ENCODE results near the gene NAT9. TPM values are rescaled to one million over a fixed set of nuclear protein-coding genes. Genes with fewer than 3 reads are reported as not detected.

The NAT9 gene
- polyA plus RNA-seq, 4 donors, result 40.1 to 57.4 (median 44.6) TPM

GRCh38 chr17:74764751-74765286 lies 11.3 kb downstream of the NAT9 start:
- DNase-seq (ENCODE audit: low read depth in 4 of 4, low spot score in 3 of 4), result no peak

DNA sequence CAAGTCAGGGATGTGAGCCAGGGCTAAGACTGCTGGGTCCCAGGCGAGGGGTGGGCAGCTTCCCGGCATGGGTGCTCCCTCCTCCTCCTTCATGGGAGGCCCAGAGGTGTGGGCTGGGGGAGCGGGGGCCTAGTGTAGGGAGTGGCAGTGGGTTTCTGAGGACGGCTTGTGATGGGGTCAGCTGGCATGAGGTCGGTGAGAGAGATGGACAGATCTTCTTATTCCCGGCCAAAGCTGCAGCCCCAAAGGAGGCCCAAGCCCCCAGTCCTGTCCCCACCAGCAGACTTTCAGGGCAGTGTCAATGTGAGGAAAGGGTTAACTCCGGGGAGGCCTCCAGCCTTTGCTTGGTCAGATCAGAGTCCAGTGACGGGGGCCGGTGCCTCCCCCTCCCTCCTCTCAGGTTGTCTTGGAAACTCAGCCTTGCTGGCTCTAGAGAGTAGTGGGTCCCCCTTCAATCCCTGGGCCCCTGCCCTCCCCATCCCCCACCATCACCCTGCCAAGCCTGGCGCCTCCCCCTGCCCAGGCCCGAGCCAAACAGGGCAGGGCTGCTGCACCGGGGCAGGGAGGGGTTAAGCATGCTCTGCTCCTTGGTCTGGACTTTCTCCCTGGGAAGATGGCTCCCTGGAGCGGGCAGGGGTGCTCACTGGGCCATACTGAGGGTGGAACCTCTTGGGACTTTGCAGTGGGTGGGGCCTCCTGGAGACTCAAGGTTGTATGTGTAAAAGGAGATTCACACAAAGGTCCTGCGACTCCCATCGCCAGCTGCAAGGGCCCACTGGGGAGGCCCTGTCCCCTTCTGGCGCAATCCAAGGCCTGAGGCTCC lies 12.4 kb downstream of the NAT9 start:
- peak in 2 of 4 donors; percentile 63 to 70 for DNase-seq (ENCODE audit: low read depth in 4 of 4, low spot score in 3 of 4)

- no peak for DNase-seq (ENCODE audit: low read depth in 4 of 4, low spot score in 3 of 4)
These were observed 14.2 kb downstream of the NAT9 start for GRCh38 chr17:74761931-74762330.

GRCh38 chr17:74761419-74761818 lies 14.7 kb downstream of the NAT9 start:
- no peak for DNase-seq (ENCODE audit: low read depth in 4 of 4, low spot score in 3 of 4)

GRCh38 chr17:74760404-74761105 lies 15.6 kb downstream of the NAT9 start:
- no peak for DNase-seq (ENCODE audit: low read depth in 4 of 4, low spot score in 3 of 4)

GRCh38 chr17:74759941-74760340 lies 16.2 kb downstream of the NAT9 start:
- DNase-seq (ENCODE audit: low read depth in 4 of 4, low spot score in 3 of 4), result no peak

- no peak for DNase-seq (ENCODE audit: low read depth in 4 of 4, low spot score in 3 of 4)
These were observed 16.8 kb downstream of the NAT9 start for GRCh38 chr17:74759243-74759801.

- no peak for DNase-seq (ENCODE audit: low read depth in 4 of 4, low spot score in 3 of 4)
These were observed 17.3 kb downstream of the NAT9 start for GRCh38 chr17:74758848-74759168.

- DNase-seq (ENCODE audit: low read depth in 4 of 4, low spot score in 3 of 4), result no peak
These were observed 18.0 kb downstream of the NAT9 start for GRCh38 chr17:74757931-74758847.

DNA sequence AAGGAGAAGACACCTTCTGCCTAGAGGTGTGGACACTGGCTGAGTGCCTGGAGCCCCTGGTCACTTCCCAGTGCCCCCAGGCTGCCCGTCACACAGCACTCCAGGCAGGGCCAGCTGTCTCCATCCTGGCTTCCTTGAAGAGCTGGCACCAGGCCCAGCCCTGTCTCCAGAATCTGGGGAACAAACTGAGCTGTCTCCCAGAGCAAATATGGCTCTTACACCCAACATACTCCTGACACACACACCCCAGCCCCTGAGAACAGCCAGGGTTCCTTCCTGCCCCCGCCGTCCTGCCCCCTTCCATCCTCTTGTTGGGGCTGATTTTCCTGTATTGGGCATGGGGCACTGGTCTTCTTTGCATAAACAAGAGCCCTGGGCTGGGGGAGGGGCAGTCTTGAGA lies 18.6 kb downstream of the NAT9 start:
- no peak for DNase-seq (ENCODE audit: low read depth in 4 of 4, low spot score in 3 of 4)

DNA sequence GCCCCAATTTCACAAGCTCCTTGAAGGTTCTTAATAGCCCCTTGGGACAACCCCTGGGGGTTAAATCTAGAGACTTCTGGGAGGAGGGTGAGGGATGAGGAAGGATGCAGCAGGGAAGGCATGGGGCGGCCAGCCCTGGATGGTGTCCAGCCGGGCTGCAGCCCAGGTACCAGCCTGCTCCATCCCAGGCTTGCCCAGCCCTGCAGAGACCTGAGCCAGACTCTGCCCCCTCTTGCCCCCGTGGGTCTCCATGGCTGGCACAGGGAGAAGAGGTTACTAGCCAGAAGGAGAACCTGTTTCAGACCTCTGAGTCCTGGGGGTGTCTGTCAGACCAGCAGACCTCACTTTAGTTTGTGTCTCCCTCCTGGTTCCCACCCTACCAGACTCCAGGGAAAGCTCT lies 19.3 kb downstream of the NAT9 start:
- DNase-seq (ENCODE audit: low read depth in 4 of 4, low spot score in 3 of 4), result no peak

- no peak for DNase-seq (ENCODE audit: low read depth in 4 of 4, low spot score in 3 of 4)
These were observed 20.6 kb downstream of the NAT9 start for GRCh38 chr17:74755533-74755932.

GRCh38 chr17:74754832-74755231 lies 21.3 kb downstream of the NAT9 start:
- DNase-seq (ENCODE audit: low read depth in 4 of 4, low spot score in 3 of 4), result no peak

DNA sequence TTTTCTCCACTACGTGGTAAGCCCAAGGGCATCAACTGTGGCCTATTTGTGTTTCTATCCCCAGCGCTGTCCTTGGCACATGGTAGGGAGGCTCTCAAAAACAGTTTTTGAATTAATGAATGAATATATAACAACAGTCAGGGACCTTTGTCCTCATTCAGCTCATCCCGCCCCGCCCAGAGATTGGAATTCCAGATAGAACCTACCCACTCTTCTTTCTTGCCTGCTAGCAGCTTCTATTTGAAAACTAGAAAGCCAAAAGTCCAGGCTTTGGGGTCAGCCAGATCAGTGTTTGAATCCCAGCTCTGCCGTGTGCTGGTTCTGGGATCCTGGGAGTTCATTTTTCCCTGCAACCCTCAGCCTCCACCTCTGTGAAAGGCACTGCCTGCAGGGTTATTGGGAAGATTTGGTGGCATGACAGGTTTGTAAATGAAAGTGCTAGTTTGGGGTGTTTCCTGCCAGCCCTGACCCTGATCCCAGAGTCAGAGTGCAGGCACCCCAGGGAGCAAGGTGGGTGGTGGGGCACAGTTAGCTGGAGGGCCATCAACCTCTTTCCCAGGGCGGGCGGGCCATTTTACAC lies 23.2 kb downstream of the NAT9 start:
- DNase-seq (ENCODE audit: low read depth in 4 of 4, low spot score in 3 of 4), result no peak

- no peak for DNase-seq (ENCODE audit: low read depth in 4 of 4, low spot score in 3 of 4)
These were observed 23.7 kb downstream of the NAT9 start for GRCh38 chr17:74752415-74752814.

DNA sequence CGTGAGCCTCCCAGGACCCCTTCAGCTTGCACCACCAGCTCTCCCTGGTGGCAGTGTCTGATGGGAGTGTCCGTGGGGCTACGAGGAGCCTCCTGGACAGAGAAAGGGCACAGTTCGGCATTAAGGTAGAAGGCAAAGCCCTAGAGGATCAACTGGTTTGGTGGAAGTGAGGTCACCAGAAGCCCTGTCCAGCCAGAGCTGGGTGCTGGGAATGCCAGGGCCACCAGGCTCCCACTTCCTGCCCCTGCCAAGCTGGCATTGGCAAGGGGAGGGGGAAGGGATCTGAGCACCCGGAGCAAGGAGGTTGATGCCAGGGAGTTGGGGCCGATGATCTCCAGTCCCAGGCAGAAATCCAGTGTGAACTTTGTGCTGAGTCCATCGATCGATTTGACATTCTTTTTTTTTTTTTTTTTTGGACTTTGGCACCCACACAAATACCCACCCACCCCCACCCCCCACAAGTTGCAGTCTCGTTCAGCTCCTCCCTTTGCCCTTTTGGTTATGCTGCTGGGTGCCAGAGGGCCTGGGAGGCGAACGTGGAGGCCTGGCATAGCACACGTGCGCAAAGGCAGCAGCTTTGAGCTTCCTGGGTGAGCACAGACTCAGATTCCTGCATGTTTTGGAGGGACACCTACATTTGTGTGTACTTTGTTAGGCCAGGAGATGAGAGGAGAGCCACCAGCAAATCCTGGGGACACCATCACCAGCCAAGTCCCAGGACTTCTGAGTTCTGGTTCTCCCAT lies 25.6 kb downstream of the NAT9 start:
- no peak for DNase-seq (ENCODE audit: low read depth in 4 of 4, low spot score in 3 of 4)

GRCh38 chr17:74750039-74750326 lies 26.2 kb downstream of the NAT9 start:
- no peak for DNase-seq (ENCODE audit: low read depth in 4 of 4, low spot score in 3 of 4)

DNA sequence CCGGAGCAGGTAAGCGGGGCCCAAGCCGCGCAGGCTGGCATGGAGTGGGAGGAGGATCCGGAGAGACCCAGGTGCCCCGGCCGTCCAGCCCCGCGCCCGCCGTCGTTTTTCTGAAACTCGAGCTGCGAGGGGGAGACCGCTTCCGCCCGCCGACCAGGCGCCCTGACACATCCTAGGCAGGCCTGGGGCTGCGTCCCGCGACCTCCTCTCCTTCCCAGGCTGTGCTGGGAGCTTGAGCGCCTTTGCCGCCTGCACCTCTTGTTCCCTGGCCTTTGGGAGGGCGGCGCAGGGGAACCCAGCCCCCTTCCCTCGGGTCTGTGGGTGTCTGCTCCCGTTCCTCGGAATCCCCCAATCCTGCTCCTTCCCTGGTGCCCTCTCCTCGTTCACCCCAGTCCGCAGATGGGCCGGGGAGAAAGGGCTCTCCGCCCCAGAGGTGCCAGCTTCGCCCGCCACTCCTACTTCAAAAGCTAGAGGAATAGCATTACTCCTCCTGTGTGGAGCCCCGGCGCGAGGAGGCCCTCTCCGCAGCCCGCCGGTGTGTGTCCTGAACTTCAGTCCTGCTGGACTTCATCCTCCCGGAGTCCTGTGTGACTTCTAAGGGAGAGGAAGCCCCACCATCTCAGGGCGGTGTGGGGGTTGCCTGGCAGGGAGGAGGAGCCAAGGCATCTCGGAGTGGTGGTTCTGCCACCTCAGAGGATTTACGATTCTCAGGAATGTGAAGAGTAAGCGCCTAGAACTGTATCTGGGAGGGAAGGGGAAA lies 26.7 kb downstream of the NAT9 start:
- no peak for DNase-seq (ENCODE audit: low read depth in 4 of 4, low spot score in 3 of 4)
